HEK293 (cell line): ENCODE measurements around the gene MITF.

Experiments used
- CTCF ChIP-seq: fragments of 450-650 bp; formaldehyde crosslinking; IDR thresholded peaks from 2 replicates; pipeline ENCODE4 v1.5.1; 2016; ENCODE audit warnings: missing biosample characterization, missing genetic modification characterization
- KLF16 ChIP-seq: fragments of 450-650 bp; formaldehyde crosslinking; IDR thresholded peaks from 2 replicates; pipeline ENCODE4 v1.5.1; 2017; ENCODE audit warnings: missing biosample characterization, missing genetic modification characterization
- PRDM10 ChIP-seq: fragments of 450-650 bp; formaldehyde crosslinking; IDR thresholded peaks from 2 replicates; pipeline ENCODE4 v1.5.1; 2016; ENCODE audit warnings: missing biosample characterization, missing genetic modification characterization
- ZNF174 ChIP-seq: fragments of 450-650 bp; formaldehyde crosslinking; IDR thresholded peaks from 2 replicates; pipeline ENCODE4 v1.5.0; 2017; ENCODE audit warnings: missing biosample characterization, mild to moderate bottlenecking, missing genetic modification characterization
- ZNF221 ChIP-seq: fragments of 450-650 bp; formaldehyde crosslinking; IDR thresholded peaks from 2 replicates; pipeline ENCODE4 v1.5.1; 2017; ENCODE audit warnings: missing biosample characterization, missing genetic modification characterization, borderline replicate concordance
- ZNF24 ChIP-seq: fragments of 450-650 bp; formaldehyde crosslinking; IDR thresholded peaks from 2 replicates; pipeline ENCODE4 v1.5.1; 2016; ENCODE audit warnings: missing biosample characterization, missing genetic modification characterization
- ZNF274 ChIP-seq, 2 experiments: fragments of 200-500 bp in 1 of 2; fragments of 450-650 bp in 1 of 2; sonication (Bioruptor generic) in 1 of 2; formaldehyde crosslinking in 1 of 2; IDR thresholded peaks; 2 replicates each; pipeline versions ENCODE4 v1.5.1 to v1.6.1; 2014 to 2016; ENCODE audit warnings: borderline replicate concordance in 1 of 2, inconsistent platforms in 1 of 2, low read length in 1 of 2, missing biosample characterization in 1 of 2, missing genetic modification characterization in 1 of 2
- ZNF302 ChIP-seq: fragments of 450-650 bp; formaldehyde crosslinking; IDR thresholded peaks from 2 replicates; pipeline ENCODE4 v1.5.1; 2016; ENCODE audit warnings: missing biosample characterization, missing genetic modification characterization, low read depth
- ZNF311 ChIP-seq: fragments of 450-650 bp; formaldehyde crosslinking; IDR thresholded peaks from 2 replicates; pipeline ENCODE4 v1.5.1; 2017; ENCODE audit warnings: missing biosample characterization, missing genetic modification characterization, borderline replicate concordance
- ZNF37A ChIP-seq: fragments of 450-650 bp; IDR thresholded peaks from 2 replicates; pipeline ENCODE4 v1.5.1; 2018; ENCODE audit warnings: missing biosample characterization, missing genetic modification characterization

- TF ChIP-seq ZNF37A (tag by site-specific recombination) (no peak), ZNF274 (IDR thresholded peaks at IDR 0.05; ENCODE audit: low read length) (no peak), ZNF274 (tag by site-specific recombination; IDR thresholded peaks at IDR 0.05; ENCODE audit: borderline replicate concordance) (no peak), CTCF (no peak), ZNF24 (no peak), ZNF311 (no peak), KLF16 (tag by site-specific recombination) (no peak), ZNF302 (tag by site-specific recombination) (no peak), ZNF221 (tag by site-specific recombination) (no peak), ZNF174 (tag by site-specific recombination) (no peak), PRDM10 (tag by site-specific recombination) (no peak)
Observed at GRCh38 chr3:69941439-69942176, 202.3 kb downstream of the MITF start.
